ENCODE results near the gene TAS2R42.

Gene TAS2R42

DNA sequence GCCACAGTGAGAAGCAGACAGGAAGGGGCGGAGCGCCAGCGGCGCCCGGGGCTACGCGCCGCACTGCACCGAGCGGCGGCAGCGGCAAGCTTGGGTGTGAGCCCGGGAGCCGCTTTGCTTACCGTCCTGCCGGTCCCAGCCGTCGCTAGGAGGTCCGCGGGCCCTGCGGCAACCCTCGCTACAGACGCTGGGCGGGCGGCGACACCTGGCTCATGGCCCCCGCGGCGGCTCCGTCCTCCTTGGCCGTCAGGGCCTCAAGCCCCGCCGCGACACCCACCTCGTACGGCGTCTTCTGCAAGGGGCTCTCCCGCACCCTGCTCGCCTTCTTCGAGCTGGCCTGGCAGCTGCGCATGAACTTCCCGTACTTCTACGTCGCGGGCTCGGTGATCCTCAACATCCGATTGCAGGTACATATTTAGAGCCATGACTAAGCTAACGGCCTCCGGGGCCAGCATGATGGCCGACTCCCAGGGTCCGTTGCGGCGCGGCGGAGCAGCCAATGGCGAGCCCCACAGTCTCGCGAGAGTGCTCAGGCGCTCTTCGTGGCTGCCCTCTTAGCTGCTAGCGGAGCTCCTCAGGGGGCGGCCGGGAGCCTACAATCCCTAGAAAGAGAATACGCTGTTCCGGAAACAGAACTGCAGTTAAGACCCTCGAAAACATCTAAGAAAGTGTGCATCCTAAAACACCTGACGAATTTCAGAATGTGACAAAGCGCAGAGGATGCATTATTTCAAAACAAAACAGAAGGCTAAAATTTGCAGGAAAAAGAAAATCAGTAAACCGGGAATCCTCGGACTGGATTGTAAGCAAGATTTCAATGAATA lies 15.4 kb downstream of the TAS2R42 start, which contains the start of gene SMIM10L1:
TSS of gene SMIM10L1 (plus strand) at position 50 of the 824 bp plus-strand sequence. CDS start at position 213, 163 bp downstream.
- TF ChIP-seq, protein P1, sequence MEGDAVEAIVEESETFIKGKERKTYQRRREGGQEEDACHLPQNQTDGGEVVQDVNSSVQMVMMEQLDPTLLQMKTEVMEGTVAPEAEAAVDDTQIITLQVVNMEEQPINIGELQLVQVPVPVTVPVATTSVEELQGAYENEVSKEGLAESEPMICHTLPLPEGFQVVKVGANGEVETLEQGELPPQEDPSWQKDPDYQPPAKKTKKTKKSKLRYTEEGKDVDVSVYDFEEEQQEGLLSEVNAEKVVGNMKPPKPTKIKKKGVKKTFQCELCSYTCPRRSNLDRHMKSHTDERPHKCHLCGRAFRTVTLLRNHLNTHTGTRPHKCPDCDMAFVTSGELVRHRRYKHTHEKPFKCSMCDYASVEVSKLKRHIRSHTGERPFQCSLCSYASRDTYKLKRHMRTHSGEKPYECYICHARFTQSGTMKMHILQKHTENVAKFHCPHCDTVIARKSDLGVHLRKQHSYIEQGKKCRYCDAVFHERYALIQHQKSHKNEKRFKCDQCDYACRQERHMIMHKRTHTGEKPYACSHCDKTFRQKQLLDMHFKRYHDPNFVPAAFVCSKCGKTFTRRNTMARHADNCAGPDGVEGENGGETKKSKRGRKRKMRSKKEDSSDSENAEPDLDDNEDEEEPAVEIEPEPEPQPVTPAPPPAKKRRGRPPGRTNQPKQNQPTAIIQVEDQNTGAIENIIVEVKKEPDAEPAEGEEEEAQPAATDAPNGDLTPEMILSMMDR (IDR thresholded peaks at IDR 0.05; ENCODE audit: control extremely low read depth, extremely low read depth, low read depth, missing control alignments) = no peak
- peak; percentile 90 for DNase-seq (ENCODE audit: extremely low spot score)
- ChIA-PET POLR2A (interaction anchor here (0.7 to 0.8 kb wide), 2 partner anchors 23 to 982 kb away, joined by 3 read pairs; no protein-coding TSS in a partner anchor), CTCF (interaction anchor here (0.7 to 1.8 kb wide), 6 partner anchors 10 to 447 kb away, joined by 3 to 6 read pairs (median 3); no protein-coding TSS in a partner anchor)

GRCh38 chr12:11170810-11171144 lies 16.0 kb downstream of the TAS2R42 start:
- TF ChIP-seq, protein P1 (IDR thresholded peaks at IDR 0.05; ENCODE audit: control extremely low read depth, extremely low read depth, low read depth, missing control alignments) = no peak
- CTCF ChIA-PET = interaction anchor here (0.7 to 1.8 kb wide), 4 partner anchors 11 to 47 kb away, joined by 3 to 6 read pairs (median 4); no protein-coding TSS in a partner anchor
- DNase-seq (ENCODE audit: extremely low spot score) = no peak
- POLR2A ChIA-PET = interaction anchor here (0.7 kb wide), 1 partner anchor 23 kb away, joined by 3 read pairs; no protein-coding TSS in a partner anchor

DNA sequence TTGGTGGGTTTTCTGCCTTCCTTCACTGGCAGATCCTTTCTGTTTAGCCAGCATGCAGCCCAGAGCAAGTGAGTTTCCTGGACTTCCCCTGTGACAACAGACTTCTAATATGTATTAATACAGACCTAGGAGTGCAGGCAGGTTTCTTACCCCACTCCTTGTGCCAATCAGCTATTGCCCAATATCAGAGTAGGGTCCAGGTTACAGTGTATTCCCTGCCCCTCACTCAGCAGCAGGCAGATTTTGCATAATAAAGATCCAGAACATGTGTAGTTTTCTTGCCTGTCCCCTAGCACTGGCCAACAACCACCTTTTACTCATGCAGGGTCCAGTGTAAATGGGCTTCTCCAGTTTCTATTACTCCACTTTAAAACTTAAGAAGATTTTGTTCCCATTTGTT lies 20.4 kb downstream of the TAS2R42 start:
- ChIA-PET POLR2A (no interaction called here), CTCF (interaction anchor here (1.2 kb wide), 1 partner anchor 11 kb away, joined by 4 read pairs; no protein-coding TSS in a partner anchor)
- TF ChIP-seq, protein P1 (IDR thresholded peaks at IDR 0.05; ENCODE audit: control extremely low read depth, extremely low read depth, low read depth, missing control alignments) = no peak
- no peak for DNase-seq (ENCODE audit: extremely low spot score)

DNA sequence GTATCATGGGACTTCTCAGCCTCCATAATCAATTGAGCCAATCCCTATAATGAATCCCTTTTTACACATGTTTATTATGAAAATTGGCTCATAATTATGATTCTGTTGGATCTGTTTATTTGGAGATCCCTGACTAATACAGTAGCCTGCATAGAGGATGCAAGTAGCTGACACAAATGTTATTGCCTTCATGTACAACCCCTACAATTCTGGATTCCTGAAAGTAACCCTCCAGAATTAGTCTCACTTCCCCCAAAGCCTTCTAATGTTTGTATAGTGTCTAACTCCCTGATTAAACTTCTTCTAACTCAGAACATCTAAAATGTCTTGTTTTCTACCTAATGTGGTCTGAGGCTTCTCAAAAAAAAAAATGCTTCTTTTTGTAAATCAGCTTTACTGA lies 22.4 kb downstream of the TAS2R42 start:
- POLR2A ChIA-PET = no interaction called here
- CTCF ChIA-PET = interaction anchor here (1.3 kb wide), 1 partner anchor 41 kb away, joined by 3 read pairs; no protein-coding TSS in a partner anchor
- TF ChIP-seq, protein P1 (IDR thresholded peaks at IDR 0.05; ENCODE audit: control extremely low read depth, extremely low read depth, low read depth, missing control alignments) = no peak
- DNase-seq (ENCODE audit: extremely low spot score) = no peak

DNA sequence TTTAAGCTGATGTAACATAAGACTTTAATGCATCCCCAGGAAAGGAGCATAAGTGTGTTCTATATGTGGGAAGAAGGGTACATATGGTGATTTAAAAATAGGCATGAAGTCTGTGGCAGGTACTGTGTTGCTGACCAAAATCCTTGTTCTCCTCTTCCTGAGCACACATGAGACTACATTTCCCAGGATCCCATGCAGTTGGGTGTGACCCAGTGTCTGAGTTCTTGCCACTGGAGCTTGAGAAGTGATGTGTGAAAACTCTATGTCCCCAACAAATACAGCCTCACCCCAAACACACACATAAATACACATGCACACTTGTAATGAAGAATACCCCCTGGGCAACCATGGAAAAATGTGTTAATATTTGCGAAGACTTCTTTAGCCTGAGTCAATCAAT lies 24.2 kb downstream of the TAS2R42 start:
- ChIA-PET POLR2A (no interaction called here), CTCF (interaction anchor here (0.9 kb wide), 1 partner anchor 19 kb away, joined by 3 read pairs; no protein-coding TSS in a partner anchor)
- DNase-seq (ENCODE audit: extremely low spot score) = no peak
- TF ChIP-seq, protein P1 (IDR thresholded peaks at IDR 0.05; ENCODE audit: control extremely low read depth, extremely low read depth, low read depth, missing control alignments) = no peak

GRCh38 chr12:11158885-11159444 lies 27.8 kb downstream of the TAS2R42 start:
- ChIA-PET CTCF (no interaction called here), POLR2A (no interaction called here)
- no peak for DNase-seq (ENCODE audit: extremely low spot score)
- TF ChIP-seq, protein P1 (IDR thresholded peaks at IDR 0.05; ENCODE audit: control extremely low read depth, extremely low read depth, low read depth, missing control alignments) = no peak

Measured in GM10248 (cell line).